ENCODE data around the gene FYB1. TPM values are rescaled to one million over a fixed set of nuclear protein-coding genes. Genes with fewer than 3 reads are reported as not detected.

Gene FYB1, protein sequence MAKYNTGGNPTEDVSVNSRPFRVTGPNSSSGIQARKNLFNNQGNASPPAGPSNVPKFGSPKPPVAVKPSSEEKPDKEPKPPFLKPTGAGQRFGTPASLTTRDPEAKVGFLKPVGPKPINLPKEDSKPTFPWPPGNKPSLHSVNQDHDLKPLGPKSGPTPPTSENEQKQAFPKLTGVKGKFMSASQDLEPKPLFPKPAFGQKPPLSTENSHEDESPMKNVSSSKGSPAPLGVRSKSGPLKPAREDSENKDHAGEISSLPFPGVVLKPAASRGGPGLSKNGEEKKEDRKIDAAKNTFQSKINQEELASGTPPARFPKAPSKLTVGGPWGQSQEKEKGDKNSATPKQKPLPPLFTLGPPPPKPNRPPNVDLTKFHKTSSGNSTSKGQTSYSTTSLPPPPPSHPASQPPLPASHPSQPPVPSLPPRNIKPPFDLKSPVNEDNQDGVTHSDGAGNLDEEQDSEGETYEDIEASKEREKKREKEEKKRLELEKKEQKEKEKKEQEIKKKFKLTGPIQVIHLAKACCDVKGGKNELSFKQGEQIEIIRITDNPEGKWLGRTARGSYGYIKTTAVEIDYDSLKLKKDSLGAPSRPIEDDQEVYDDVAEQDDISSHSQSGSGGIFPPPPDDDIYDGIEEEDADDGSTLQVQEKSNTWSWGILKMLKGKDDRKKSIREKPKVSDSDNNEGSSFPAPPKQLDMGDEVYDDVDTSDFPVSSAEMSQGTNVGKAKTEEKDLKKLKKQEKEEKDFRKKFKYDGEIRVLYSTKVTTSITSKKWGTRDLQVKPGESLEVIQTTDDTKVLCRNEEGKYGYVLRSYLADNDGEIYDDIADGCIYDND
- 100 to 1,000 TPM; 105 to 106 TPM for total RNA-seq

DNA sequence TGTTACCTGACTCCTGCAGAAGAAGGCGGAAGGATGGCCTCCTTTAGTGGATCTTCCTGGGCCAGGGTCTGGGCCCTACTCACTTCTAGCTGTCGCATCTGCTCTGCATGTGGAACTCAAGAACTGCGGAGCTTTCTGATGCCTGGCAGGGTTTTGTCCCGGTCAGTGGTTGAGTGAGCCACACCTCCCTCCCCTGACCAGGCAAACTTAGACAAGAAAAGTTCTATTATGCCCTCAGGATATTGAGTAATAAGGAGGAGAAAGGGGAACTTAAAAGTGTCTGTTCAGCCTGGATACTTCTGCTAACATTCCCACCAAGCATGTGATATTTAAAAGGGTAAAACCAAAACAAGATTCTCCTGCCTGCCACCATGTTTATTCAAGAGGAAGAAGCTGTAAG is at the start of gene FYB1:
FYB1 (minus strand) TSS at position 127 of the 400 bp plus-strand sequence. CDS start 16,603 bp downstream, outside the sequence.
- Mint-ChIP-seq H3K4me3 (no peak within 1 kb of the TSS), H3K36me3 (no peaks in the 10 kb centered on the region), H3K9me3 (no peaks in the 10 kb centered on the region), H3K4me1 (ENCODE audit: low read depth) (peaks cover 56% of the 10 kb centered on the region), H3K27ac (no peak within 1 kb of the TSS), H3K27me3 (no peaks in the 10 kb centered on the region)
- intact Hi-C loops (cut with micrococcal nuclease): loop anchor here (2.0 kb wide), 1 partner anchor 327 kb away; no protein-coding TSS in a partner anchor
- ChIA-PET CTCF (interaction anchor here (1.2 to 6.9 kb wide), 6 partner anchors 11 to 328 kb away, joined by 3 to 195 read pairs (median 52); no protein-coding TSS in a partner anchor), POLR2A (interaction anchor here (1.3 kb wide), 1 partner anchor 12 kb away, joined by 4 read pairs; no protein-coding TSS in a partner anchor)
- no peak for DNase-seq

DNA sequence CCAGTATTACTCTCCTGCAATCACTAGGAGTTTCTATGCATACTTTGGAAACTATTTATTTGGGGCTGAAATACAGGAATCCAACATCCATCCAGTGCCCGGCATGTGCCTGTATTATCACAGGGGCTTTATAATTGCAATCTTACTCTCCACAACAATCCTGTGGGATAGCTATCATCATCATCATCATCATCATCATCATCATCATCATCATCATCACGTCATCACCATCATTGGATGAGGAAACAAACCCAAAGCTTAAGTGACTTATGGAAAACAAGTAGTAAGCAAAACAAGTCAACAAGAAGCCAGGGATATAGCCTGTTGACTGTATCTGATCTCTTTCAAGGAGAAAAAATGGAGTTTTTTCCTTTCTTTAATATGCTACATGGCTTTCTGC is 47.8 kb upstream of the FYB1 start:
- CTCF ChIA-PET: interaction anchor here (1.4 to 1.8 kb wide), 2 partner anchors 16 to 49 kb away, joined by 3 to 8 read pairs; no protein-coding TSS in a partner anchor
- H3K27ac Mint-ChIP-seq: no peak overlapping the region
- intact Hi-C loops (cut with micrococcal nuclease): no loop called here
- peaks cover 28% of the 10 kb centered on the region for H3K4me1 Mint-ChIP-seq (ENCODE audit: low read depth)
- no peaks in the 10 kb centered on the region for H3K27me3 Mint-ChIP-seq
- H3K9me3 Mint-ChIP-seq: no peaks in the 10 kb centered on the region
- no peak for DNase-seq
- POLR2A ChIA-PET: interaction anchor here (1.2 kb wide), 1 partner anchor 35 kb away, joined by 3 read pairs; no protein-coding TSS in a partner anchor
- H3K4me3 Mint-ChIP-seq: no peak overlapping the region
- no peaks in the 10 kb centered on the region for H3K36me3 Mint-ChIP-seq

DNA sequence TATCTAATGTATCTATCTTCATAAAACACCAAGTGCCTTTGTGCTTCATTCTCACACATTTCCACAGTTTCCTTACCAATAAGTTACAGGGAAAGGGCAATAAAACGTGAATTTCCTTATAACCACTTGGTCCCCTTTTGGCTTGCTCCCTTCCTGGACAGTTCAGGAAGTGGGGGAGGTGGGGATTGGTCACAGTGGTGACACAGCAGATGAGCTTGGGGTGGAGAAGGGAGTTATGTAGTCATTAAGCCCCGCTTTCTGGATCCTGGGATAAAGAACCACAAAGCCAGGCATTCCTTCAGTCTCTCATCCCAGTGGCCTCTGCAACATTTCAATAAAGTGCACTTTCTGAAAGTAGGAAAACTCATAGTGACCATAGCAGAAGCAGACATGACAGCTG is 47.1 kb upstream of the FYB1 start:
- intact Hi-C loops (cut with micrococcal nuclease): no loop called here
- CTCF ChIA-PET: interaction anchor here (1.4 to 1.8 kb wide), 2 partner anchors 17 to 49 kb away, joined by 3 to 8 read pairs; no protein-coding TSS in a partner anchor
- H3K9me3 Mint-ChIP-seq: no peaks in the 10 kb centered on the region
- no peak for DNase-seq
- H3K4me3 Mint-ChIP-seq: no peak overlapping the region
- no peaks in the 10 kb centered on the region for H3K36me3 Mint-ChIP-seq
- H3K27me3 Mint-ChIP-seq: no peaks in the 10 kb centered on the region
- H3K27ac Mint-ChIP-seq: no peak overlapping the region
- peaks cover 21% of the 10 kb centered on the region for H3K4me1 Mint-ChIP-seq (ENCODE audit: low read depth)
- POLR2A ChIA-PET: interaction anchor here (1.2 kb wide), 1 partner anchor 35 kb away, joined by 3 read pairs; no protein-coding TSS in a partner anchor

DNA sequence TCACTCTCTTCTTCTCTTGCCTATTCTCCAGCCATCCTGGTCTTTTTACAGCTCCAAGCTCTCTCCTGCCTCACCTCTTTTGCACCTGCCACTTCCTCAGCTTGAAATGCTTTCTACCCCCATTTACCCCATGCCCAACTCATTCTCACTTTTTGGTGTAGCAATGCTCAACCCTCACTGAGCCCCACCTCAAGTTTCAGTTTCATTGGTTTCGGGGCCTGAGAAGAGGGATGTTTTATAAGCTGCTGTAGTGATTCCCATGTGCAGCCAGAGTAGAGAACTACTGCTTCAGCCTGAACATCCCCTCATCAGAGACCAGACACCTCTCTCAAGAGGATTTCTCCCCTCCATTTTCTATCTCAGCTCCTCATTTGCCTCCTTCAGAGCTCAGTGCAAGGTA is 45.2 kb upstream of the FYB1 start:
- H3K27me3 Mint-ChIP-seq: no peaks in the 10 kb centered on the region
- no peaks in the 10 kb centered on the region for H3K36me3 Mint-ChIP-seq
- ChIA-PET CTCF (interaction anchor here (0.7 to 2.0 kb wide), 4 partner anchors 47 to 283 kb away, joined by 3 to 10 read pairs (median 4); no protein-coding TSS in a partner anchor), POLR2A (no interaction called here)
- peaks cover 14% of the 10 kb centered on the region for H3K4me1 Mint-ChIP-seq (ENCODE audit: low read depth)
- H3K27ac Mint-ChIP-seq: no peak overlapping the region
- H3K4me3 Mint-ChIP-seq: no peak overlapping the region
- DNase-seq: peak; percentile 32
- intact Hi-C loops (cut with micrococcal nuclease): no loop called here
- H3K9me3 Mint-ChIP-seq: no peaks in the 10 kb centered on the region

DNA sequence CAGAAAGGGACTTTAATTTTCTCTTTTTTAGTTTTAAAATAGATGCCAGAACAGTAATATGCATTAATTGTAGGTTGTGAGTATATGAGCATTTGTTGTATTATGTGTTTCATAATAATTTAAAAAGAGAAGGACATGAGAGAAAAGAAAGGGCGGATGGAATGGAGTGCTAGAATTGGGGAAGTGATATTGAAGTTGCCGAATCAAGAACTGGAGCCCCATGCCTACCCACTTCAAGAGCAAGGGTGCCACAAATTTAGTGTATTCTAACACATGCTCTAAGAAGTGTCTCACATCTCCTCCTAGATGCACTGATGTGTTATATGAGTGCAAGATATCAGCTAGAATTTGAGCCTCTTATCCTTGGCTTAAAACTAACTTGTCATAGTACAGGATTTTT is 43.6 kb upstream of the FYB1 start:
- DNase-seq: no peak
- intact Hi-C loops (cut with micrococcal nuclease): no loop called here
- peaks cover 14% of the 10 kb centered on the region for H3K4me1 Mint-ChIP-seq (ENCODE audit: low read depth)
- CTCF ChIA-PET: interaction anchor here (2.0 kb wide), 1 partner anchor 46 kb away, joined by 10 read pairs; no protein-coding TSS in a partner anchor
- no peaks in the 10 kb centered on the region for H3K27me3 Mint-ChIP-seq
- no peaks in the 10 kb centered on the region for H3K36me3 Mint-ChIP-seq
- H3K27ac Mint-ChIP-seq: no peak overlapping the region
- no peak overlapping the region for H3K4me3 Mint-ChIP-seq
- POLR2A ChIA-PET: no interaction called here
- H3K9me3 Mint-ChIP-seq: no peaks in the 10 kb centered on the region

DNA sequence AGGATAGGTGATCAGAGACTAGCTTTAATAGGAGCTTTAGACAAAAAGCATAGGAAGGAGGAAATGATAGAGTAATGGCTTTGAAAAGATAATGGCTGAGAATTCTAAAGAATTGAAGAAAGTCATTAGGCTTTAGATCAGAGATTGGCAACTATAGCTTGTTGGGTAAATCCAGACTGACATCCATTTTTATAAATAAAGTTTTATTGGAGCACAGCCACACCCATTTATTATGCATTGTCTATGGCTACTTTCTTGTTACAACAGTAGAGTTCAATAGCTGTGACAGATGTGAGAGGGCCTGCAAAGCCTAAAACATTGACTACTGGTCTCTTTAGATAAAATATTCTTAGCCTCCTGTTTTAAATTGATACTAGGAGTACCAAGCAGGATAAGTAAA is 40.7 kb upstream of the FYB1 start:
- POLR2A ChIA-PET: no interaction called here
- intact Hi-C loops (cut with micrococcal nuclease): no loop called here
- H3K27ac Mint-ChIP-seq: no peak overlapping the region

DNA sequence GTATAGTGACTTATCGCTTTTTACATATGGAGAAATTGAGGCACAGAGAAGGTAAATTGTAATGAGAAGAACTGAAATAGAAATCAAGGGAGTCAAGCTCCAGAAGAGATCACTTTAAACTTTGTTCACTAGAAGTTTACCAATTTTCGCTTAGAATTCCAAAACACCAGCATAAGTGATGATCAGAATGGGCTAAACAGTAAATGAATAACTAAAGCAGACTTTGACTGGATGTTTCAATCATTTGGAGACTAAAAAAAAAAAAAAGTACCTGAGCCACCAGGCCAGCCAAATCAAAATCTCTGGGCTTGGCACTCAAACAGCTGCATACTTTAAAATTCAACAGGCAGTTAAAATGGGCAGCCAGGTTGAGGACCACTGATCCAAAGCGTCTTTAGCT is 38.2 kb upstream of the FYB1 start:
- intact Hi-C loops (cut with micrococcal nuclease): loop anchor here (2.0 kb wide), 2 partner anchors 15 to 25 kb away; no protein-coding TSS in a partner anchor
- Mint-ChIP-seq H3K4me3 (no peak overlapping the region), H3K36me3 (no peaks in the 10 kb centered on the region), H3K27me3 (no peaks in the 10 kb centered on the region), H3K9me3 (no peaks in the 10 kb centered on the region), H3K4me1 (ENCODE audit: low read depth) (peaks cover 15% of the 10 kb centered on the region), H3K27ac (no peak overlapping the region)
- ChIA-PET POLR2A (no interaction called here), CTCF (interaction anchor here (0.6 to 2.3 kb wide), 5 partner anchors 26 to 40 kb away, joined by 3 to 8 read pairs (median 4); no protein-coding TSS in a partner anchor)
- no peak for DNase-seq

More for the DNA sequence above, 40.7 kb upstream of the FYB1 start:
- no peak overlapping the region for H3K4me3 Mint-ChIP-seq
- no peaks in the 10 kb centered on the region for H3K9me3 Mint-ChIP-seq
- H3K27me3 Mint-ChIP-seq: no peaks in the 10 kb centered on the region
- peaks cover 22% of the 10 kb centered on the region for H3K4me1 Mint-ChIP-seq (ENCODE audit: low read depth)
- H3K36me3 Mint-ChIP-seq: no peaks in the 10 kb centered on the region
- CTCF ChIA-PET: no interaction called here
- DNase-seq: no peak

DNA sequence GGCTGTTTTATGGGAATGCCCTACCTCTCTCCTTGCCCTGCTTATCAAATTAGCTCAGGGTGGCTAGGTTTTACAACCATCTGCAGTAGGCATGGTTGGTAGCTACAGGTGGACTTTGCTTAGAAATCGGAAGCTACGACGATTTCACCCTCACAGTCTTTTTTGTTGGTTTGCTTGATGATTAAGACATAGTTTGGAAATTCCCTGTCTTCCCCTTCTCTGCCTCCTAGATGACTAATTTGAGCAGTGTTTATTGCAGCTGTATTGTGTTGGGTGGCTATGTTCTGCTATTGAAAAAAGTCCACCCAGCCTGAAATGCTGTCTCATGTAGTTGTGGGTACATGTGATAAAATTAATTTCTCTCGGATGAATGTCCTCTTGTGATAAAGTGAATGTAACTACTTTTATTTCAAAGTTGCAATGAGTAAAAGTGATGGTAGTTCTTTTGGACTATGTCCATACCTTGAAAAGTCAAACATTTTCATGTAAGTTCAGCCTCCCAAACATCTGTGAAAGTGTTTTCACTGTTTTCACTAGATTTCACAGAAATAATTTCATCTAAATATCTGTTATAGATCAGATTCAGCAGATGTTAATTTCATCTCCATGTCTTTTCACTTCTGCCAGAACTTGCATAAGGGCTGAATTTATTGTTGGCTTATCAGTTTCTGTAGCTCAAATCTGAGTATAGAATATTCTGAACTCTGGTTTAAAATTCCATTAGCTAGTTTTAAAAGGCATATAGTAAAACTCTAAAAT is 37.3 kb upstream of the FYB1 start:
- H3K4me3 Mint-ChIP-seq: peak overlapping the region; percentile 2
- H3K9me3 Mint-ChIP-seq: no peaks in the 10 kb centered on the region
- H3K4me1 Mint-ChIP-seq (ENCODE audit: low read depth): peaks cover 15% of the 10 kb centered on the region
- ChIA-PET CTCF (interaction anchor here (1.0 to 2.3 kb wide), 2 partner anchors 27 to 39 kb away, joined by 3 to 8 read pairs; no protein-coding TSS in a partner anchor), POLR2A (interaction anchor here (0.6 to 1.2 kb wide), 2 partner anchors 24 to 32 kb away, joined by 3 read pairs; no protein-coding TSS in a partner anchor)
- intact Hi-C loops (cut with micrococcal nuclease): loop anchor here (1.0 to 2.0 kb wide), 3 partner anchors 16 to 39 kb away; no protein-coding TSS in a partner anchor
- DNase-seq: no peak
- H3K27ac Mint-ChIP-seq: peak overlapping the region; percentile 21
- H3K36me3 Mint-ChIP-seq: no peaks in the 10 kb centered on the region
- H3K27me3 Mint-ChIP-seq: no peaks in the 10 kb centered on the region

DNA sequence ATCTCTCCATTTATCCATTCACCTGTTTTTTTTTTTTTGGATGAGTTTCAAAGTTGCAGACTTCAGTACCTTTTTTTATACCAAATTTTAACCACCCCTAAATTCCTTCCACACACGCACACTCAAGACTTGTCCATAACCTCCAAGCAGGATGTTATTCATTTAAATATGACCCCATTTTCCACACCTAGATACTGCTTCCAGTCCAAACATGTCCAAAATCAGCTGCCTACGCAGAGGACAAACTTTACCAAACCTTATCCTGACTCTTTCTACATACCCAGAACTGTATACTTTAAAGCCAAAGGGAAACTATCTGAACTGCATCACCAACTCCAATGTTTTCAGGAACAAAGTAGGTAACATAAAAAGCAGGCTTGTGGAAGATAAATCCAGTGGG is 36.0 kb upstream of the FYB1 start:
- Mint-ChIP-seq H3K4me3 (no peak overlapping the region), H3K36me3 (no peaks in the 10 kb centered on the region), H3K4me1 (ENCODE audit: low read depth) (peaks cover 15% of the 10 kb centered on the region), H3K27ac (no peak overlapping the region), H3K27me3 (no peaks in the 10 kb centered on the region), H3K9me3 (no peaks in the 10 kb centered on the region)
- no peak for DNase-seq
- intact Hi-C loops (cut with micrococcal nuclease): no loop called here
- POLR2A ChIA-PET: no interaction called here
- CTCF ChIA-PET: interaction anchor here (1.2 to 2.3 kb wide), 2 partner anchors 28 to 38 kb away, joined by 3 to 8 read pairs; no protein-coding TSS in a partner anchor

DNA sequence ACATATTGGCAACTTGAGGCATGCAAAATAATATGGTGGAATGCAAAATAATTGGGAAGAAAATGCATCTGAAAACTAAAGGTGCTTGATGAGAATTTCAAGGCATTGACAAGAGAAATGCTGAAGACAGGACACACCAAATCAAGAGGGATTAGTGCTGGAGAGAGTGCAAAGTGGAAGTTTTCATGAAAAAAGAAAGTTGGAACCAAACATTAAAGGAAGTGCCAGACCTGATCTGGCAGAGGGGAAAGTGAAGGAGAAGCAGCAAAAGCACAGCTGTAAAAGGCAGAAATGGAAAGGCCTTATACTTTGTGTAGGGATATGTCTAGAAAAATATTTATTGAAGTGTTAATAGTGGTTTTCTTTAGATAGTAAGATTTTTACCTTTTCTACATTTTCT is 35.3 kb upstream of the FYB1 start:
- no peaks in the 10 kb centered on the region for H3K27me3 Mint-ChIP-seq
- no peak overlapping the region for H3K4me3 Mint-ChIP-seq
- no peak overlapping the region for H3K27ac Mint-ChIP-seq
- CTCF ChIA-PET: interaction anchor here (1.2 kb wide), 1 partner anchor 29 kb away, joined by 3 read pairs; no protein-coding TSS in a partner anchor
- DNase-seq: no peak
- peaks cover under 1% of the 10 kb centered on the region for H3K9me3 Mint-ChIP-seq
- H3K4me1 Mint-ChIP-seq (ENCODE audit: low read depth): peaks cover 15% of the 10 kb centered on the region
- intact Hi-C loops (cut with micrococcal nuclease): no loop called here
- no peaks in the 10 kb centered on the region for H3K36me3 Mint-ChIP-seq
- POLR2A ChIA-PET: no interaction called here

DNA sequence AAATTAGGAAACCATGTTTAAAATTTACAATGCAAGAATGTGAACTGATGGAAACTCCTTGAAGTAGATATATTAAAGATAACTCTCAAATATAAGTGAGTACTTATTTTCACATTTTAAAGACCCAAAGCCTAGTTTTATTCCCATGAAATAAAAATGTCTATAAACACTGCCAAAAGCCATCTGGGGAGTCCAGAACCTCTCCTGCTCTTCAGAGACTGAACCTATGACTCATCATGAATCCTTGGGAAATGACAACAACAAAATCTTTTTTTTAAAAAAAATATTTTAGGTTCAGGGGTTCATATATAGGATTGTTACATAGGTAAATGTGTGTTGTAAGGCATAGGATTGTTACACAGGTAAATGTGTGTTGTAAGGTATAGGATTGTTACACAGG is 33.8 kb upstream of the FYB1 start:
- H3K4me1 Mint-ChIP-seq (ENCODE audit: low read depth): peaks cover 19% of the 10 kb centered on the region
- no peak overlapping the region for H3K4me3 Mint-ChIP-seq
- ChIA-PET CTCF (no interaction called here), POLR2A (no interaction called here)
- H3K27ac Mint-ChIP-seq: no peak overlapping the region
- intact Hi-C loops (cut with micrococcal nuclease): no loop called here
- no peak for DNase-seq
- no peaks in the 10 kb centered on the region for H3K36me3 Mint-ChIP-seq
- H3K27me3 Mint-ChIP-seq: no peaks in the 10 kb centered on the region
- H3K9me3 Mint-ChIP-seq: peaks cover 4% of the 10 kb centered on the region

Data from activated CD4-positive, alpha-beta memory T cell treated with anti-CD3 and anti-CD28 coated beads for 36 hours (primary cell).